GM19023 (cell line): ENCODE results near the gene KCTD1.

ENCODE experiments used
- ATAC-seq: cut with Tn5 transposase; IDR thresholded peaks from one replicate; pipeline ENCODE4 v1.9.1; 2021; ENCODE audit warnings: mild to moderate bottlenecking, moderate library complexity; ENCODE audit not compliant: unreplicated experiment

The KCTD1 gene

DNA sequence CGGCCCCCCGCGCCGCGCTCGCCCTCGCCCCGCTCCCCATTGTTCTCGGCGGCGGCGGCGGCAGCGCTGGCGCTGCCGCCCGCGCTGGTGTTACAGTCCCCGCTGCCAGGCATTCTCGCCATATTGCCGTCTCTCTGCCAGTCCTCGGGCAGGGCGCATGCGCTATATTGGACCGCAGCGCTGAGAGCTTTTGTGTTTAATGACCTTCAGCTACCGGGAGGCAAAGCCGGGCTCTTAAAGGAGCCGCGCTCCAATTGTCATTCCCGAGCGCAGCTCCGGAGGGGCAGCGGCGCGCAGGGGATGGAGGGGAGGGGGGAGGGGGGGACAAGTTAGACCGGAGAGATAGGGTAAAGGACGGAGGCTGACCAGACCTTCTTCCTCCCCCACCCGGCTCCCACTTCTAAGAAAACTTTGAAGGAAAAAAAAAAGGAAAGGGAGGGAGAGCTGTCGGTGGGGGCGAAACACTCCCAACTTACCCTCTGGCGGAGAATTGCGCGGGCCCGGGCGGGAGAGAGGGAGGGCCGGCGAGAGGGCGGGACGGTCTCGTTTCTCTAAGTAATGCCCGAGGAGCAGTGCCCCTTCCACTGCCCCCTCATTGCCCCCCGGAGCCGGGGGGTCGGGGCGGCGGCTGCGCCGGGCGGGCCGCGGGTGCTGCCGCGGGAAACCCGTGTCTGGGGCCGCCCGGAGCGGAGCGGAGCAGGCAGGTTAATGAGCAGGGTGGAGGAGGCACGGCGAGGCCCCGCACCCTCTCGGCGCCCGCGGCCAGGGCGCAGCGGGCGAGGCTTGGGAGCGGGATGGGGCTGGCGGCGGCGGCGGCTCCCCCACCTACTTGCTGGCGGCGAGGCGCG is at the start of gene KCTD1:
Gene KCTD1 (minus strand): TSS at position 139 of the 848 bp plus-strand sequence. CDS start 17 bp downstream, at position 122.
- ATAC-seq = peak; percentile 45

DNA sequence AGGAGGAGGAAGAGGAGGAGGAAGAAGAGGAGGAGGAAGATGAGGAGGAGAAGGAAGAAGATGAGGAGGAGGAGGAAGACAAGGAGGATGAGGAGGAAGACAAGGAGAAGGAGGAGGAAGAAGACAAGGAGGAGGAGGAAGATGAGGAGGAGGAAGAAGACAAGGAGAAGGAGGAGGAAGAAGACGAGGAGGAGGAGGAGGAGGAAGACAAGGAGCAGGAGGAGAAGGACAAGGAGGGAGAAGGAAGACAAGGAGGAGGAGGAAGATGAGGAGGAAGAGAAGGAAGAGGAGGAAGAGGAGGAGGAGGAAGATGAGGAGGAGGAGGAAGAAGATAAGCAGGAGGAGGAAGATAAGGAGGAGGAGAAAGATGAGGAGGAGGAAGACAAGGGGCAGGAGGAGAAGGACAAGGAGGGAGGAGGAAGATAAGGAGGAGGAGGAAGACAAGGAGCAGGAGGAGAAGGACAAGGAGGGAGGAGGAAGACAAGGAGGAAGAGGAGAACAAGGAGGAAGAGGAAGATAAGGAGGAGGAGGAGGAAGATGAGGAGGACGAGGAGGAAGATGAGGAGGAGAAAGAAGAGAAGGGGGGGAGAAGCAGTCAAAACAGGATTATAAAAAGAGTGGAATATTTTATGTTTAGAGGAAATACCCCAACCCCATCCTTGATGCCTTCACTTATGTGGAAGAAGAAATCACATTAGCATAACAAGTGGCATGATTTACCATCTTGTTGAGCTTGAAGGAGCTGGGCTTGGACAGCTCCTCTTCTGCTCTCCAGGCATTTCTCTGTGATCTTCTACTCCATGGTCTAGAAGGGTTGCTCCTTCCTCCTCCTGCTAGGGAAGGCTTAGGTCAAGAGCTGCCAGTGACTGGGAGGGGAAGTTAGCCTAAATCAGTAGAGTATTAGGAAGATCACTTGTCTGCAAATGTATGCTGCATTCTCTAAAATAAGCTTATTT is 45.3 kb upstream of the KCTD1 start:
- no peak for ATAC-seq

DNA sequence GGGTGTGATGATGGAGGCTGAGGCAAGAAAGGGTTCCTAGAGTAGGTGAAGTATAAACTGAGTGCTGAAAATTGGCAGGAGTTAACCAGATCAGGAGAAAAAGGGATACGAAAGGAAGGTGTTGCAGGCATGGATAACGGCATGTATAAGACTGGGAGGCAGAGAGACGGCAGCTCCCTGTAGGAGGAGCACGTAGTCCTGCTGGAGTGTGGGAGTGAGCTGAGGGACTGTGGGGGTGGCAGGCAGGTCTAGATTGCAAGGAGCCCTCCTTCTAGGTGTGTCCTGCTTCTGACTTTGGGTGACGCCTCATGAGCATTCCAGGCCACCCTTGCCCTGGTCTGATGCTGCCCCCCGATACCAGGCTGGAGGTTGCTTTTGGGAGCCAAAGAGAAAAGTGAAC is 36.4 kb upstream of the KCTD1 start:
- ATAC-seq = no peak

DNA sequence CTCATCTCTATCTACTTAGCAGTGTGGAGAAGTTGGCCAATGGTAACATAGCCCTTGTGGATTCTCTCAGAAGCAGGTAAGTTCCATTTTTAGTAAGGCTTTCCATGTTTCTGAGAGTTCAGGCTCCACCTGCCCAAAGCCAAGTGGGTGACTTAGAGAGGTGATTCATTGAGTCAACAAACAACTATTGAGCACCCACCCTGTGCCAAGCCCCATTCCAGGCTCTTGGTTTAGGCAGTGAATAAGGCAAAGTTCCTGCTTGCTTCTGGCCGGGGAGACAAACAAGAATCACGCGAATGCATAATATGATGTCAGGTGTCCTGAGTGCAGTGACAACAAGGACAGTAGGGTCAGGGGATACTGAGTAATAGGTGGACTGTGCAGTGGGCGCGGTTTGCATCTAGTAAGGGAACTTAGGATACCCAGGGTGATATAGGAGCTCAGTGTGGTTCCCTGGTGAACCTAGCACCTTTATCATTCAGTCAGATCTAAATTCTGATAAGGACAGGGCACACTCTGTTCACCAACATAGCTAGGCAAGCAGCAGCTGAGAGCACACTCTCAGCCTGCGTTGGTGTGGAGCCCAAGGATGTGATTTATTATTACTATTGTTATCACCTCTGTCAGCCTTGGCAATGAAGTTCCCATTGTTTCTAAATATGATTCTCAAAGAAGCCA is 31.7 kb upstream of the KCTD1 start:
- ATAC-seq = no peak

DNA sequence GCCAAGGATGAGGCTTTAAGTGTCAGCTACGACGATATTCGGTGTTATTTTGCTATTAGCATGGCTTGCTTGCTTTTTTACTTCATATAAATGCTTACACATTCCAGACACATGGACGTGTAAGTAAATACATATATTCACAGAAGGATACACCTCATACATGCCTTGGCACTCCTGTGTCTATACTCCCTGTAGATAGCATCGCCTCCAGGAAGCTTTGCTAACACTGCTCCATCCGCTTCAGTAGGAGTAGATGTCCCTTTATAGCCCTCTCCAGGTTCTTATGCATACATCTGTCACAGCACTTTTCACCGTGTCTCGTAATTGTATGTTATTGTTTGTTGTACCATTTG is 27.5 kb upstream of the KCTD1 start:
- no peak for ATAC-seq

DNA sequence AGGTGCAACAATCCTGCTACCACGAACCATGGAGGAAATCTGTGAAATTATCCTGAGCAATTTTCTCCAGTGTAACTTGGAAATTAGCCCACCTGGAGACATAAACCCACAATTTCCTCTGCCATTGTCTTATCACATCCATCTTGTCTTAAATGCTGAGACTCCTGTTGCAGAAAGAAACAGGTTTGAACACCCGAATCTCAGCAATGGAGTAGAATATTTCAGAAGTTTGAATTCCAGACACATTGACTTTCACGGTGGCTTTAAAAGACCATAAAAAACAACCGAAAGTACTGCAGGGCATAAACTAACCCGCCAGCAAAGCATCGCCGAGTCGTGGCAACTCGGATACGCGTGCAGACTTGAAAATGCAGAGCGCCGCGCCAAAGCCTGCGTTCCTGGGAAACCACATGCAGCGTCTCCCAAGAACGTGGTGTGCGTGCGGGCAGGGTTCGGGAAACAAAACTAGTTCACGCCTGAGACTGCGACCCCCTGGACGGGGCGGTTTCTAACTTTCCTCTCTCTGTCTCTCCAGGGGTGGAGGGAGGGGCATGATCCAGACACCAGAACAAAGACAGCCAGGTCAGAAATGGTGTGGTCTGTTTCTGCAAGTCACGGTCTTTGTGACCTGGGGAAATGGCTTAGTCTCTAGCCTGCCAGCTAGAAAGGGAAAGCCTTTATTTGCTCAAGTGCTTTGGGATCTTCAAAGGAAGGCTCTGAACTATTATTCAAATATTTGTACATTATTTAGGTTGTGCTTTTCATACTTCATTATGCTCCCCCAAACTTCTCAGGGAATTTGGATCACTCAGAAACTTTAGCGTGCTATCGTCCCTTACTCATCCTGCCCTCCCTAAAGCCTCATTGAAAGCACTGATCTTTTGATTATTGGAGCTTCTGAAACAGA is 26.9 kb upstream of the KCTD1 start:
- no peak for ATAC-seq

DNA sequence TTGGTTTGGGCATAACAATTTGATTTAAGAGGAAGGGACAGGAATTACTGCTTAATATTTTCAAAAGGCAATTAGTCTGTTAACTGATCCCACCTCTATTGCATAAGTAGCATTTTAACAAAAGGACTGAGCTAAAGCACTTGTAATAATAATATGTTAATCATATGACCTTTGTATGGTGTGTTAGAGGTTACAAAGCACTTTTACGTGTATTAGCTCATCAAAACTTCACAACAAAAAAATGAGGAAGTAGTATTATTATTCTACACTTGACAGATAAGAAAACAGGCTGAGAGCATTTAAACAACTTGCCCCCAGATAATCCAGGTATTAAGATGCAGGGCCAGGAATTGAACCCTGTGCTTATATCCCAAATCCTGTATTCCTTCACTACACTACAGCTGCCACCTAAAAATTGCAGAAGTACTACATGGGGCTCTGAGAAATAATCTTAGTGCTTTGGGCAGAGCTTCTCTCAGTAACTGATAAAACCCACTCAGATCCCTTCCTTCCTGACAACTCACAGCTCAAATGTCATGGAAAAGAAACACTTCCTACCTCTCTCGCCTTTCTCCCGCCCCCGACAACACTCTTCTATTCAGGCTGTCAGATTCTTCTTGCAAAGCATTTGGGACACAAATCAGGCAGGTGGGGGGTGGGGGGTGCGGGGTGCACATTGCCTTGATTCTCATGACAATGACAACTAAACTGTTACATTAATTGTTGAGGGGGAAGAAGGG is 20.7 kb upstream of the KCTD1 start:
- no peak for ATAC-seq

DNA sequence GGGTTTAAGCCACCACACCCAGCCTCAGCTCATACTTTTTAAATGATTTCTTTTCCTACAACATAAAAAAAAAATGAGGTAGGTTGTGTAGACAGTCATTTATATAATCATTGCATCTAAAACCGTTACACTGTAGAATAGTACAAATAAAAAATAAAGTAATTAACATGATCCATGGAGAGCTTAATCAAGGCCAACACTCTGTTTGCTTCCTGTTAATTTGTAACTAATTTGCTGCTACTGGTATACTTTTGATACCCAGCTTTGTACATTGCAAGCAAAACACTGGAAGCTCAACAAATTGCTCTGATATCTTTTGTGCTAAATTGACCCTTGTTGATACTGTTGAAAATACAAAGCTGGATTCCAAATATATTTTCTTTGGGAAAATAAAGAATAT is 20.2 kb upstream of the KCTD1 start:
- no peak for ATAC-seq

DNA sequence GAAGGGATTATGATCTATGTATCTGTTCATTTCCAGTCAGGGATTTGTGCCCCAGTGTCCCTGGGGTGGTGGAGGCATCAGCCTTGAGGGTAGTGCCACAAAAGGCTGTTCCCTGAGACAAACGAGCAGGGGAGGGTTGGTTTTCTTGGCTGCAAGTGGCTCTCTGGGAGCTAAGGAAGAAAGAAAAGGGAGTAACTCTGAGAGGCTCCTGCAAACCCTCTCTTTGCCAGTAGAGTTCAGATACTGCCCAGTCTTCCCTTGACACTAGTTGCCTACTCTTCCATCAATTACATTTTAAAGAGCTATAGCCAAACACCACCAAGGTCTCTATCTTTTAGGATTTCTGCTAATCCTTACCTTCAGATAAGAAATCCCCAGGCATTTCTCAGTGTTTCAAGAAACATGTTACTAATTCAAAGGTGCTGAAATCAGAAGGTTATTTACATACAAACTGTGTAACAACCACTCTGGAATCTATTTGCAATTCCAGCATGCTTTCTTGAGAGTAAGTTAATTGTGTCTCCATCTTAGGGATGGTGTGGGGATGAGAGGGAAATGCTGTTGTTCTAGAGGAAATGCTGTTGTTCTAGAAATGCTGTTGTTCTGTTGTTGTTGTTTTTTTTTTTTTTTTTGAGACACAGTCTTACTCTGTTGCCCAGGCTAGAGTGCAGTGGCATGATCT is 18.7 kb upstream of the KCTD1 start:
- no peak for ATAC-seq

DNA sequence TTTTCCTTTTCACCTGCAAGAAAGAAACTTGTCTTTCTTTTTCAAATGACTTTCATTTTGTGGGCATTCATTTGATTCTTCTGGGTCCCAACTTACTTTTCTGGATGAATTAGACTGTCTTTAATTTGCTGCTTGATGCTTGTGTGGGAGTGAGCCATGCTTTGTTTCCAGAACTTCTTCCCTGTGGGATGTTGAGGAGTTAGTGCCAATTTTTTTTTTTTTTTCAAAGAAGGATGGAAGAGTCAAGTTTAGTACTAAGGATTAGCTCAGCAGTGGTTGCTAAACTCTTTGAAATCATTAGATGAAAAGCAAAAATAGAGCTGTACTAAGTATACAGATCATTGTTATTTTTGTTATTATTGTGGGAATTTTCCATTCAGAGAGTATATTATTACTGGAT is 17.2 kb upstream of the KCTD1 start:
- ATAC-seq = no peak

DNA sequence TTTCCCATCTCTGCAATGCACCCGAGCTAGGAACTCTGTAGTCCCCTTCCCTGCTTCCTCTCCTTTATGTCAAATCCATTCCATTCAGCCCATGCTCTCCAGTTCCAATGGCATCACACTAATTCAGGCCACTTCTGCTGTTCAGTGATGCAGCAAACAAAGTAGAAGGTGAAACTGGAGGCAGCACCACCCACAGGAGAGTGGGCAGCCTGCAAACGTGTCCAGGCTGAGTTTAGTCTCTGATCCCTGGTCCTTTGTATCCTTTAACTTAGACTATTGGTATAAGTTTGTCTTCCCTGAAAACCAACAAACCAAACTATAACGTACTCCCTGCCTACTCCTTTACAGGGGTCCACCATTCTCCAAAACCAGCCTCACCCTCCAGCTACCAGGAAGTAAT is 14.7 kb upstream of the KCTD1 start:
- ATAC-seq = no peak

DNA sequence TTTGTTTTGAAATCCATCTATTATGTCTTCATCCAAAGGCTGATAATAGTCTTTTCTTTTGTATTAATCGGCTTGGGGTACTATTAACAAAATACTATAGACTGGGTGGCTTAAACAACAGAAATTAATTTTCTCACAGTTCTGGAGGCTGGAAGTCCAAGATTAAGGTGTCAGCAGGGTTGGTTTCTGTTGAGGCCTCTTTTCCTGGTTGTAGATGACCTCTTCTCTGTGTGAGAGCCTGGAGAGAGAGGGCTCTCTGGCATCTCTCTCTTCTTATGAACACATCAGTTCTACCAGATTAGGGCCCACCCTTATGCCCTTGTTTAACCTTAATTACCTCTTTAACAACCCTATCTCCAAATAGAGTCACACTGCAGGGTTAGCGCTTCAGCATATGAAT is 14.2 kb upstream of the KCTD1 start:
- ATAC-seq = no peak

DNA sequence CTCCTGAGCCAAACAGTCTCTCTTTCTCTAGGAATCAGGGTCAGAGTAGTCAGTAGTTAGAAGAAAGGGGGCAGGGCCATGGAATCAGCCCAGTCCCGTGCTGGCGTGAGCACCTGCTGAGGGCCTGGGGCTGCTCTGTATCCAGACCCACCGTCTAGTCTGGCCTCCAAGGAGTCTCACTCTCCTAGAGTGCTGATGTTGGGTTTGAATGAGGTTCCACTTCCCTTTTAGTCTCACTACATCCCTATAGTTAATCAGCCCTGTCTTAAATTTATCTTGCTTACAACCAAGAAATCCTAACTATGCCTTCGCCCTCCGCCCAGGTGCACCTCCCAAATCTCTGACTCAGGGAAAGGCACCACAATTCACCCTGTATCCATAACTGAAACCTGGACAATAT is 13.4 kb upstream of the KCTD1 start:
- no peak for ATAC-seq

DNA sequence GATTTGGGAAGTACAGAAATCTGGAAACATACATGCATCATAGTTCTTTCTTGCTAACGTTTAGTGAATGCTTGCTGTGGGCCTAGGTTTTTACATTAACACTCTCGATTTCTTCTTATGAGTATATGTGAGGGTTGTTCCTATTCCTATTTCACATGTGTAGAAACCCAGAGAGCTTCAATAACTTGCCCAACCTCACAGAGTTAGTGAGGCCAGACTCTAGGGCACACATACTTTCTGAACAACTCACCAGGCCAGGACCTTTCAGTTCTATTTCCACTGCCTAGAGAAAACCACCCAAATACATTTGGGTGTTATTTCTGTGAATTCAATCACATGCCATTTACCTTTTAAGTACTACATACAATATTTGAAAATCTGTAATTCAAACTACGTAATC is 8.2 kb upstream of the KCTD1 start:
- peak; percentile 91 for ATAC-seq

DNA sequence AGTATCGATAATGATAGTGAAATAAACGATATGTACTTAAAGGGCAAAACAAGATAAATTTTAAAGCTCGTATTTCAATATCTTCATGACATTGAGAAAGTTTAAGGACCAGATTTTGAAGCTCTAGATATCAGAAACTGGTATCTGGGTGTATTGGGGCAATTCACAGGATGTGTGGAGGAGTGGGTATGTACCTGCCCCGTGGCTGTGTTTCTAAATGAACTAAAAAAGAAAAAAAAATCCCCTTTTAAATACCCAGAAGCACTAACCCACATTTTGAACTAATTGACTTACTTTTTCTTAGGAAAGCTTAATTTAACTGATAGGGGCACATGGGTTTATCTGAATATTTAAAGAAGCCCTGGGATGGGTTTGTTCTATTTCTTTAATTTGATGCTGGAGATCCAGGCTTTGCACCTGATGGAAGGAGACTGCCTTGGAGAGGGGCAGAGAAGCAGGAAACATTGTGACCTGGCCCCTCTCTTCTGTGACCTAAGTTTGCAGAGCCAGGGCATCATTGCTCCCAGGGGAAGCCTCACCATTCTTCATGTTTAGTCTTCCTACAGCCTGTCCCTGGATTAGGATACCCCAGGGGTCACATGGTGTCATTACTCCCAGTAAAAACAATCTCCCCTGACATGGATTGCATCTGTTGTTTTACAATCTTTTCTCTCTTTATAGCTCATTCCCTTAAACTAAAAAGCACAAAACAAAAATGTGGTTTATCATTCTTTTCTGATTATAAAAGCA is 7.6 kb upstream of the KCTD1 start:
- no peak for ATAC-seq

DNA sequence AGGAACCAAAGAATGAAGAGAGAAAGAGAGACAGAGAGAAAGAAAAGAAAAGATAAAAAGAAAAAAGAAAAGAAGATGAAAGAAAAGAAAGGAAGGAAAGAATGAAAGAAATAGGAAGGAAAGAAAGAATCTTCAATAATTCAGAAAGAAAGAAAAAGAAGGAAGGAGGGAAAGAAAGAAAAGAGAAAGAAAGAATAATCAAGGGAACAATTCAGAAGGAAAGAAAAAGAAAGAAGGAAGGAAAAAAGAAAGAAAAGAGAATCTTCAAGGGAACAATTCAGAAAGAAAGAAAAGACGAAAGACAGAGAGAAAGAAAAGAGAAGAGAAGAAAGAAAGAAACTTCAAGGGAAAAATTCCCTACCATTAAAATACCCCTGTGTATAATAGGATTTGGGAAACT is 5.6 kb upstream of the KCTD1 start:
- no peak for ATAC-seq

DNA sequence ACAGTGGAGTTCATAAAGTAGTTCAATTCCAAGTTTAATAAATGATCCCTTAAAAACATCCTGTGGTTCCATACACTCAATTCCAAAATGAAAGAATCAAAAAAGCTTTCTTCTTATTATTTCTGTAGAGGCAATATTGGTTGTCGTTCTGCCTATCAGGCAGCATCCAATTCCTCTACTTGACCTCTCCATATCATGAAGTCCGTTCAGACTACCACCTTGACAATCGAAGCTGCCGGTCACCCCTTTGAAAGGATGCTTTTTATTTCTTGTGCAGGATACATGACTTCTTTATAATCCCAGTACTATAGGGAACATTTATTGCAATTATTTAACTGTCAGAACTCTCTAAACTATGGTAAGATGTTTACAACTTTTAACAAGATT is 3.3 kb upstream of the KCTD1 start:
- no peak for ATAC-seq

DNA sequence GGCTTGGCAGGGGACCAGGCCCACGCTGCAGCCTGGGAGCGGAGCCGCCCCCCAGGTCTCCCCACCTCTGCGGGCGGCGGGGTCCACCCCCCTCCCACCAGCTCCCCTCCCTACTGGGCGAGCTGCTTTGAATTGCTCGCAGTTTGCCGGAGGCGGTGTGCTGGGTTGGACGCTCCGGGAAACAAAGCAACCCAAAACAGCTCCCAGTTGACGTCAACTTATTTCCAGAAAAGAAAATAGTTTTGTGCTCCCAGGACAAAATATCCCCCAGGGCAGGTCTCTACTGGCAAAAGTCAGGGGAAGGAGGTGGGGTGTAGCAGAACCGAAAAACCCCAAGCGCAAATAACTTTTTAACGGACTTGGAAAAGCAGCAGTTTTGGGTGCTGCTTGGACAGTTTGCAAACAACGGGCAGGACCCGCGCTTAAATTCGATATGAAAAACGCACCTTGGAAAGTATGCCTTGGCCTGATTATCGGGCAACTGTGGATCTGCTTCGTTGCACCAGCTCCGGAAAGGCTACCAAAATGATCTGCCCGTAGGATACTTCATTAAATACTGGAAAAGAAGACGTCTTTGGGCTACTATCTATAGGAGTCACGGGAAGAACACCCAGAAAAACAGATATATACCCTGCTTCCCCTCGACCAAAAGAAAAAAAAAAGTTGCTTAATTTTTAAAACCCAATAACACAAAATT is 2.8 kb upstream of the KCTD1 start:
- ATAC-seq = no peak
